ENCODE data around the gene CDK7. TPM values are rescaled to one million over a fixed set of nuclear protein-coding genes. Genes with fewer than 3 reads are reported as not detected.

Gene CDK7
- total RNA-seq, 1 experiment from 2014 or later: 44.4 TPM

DNA sequence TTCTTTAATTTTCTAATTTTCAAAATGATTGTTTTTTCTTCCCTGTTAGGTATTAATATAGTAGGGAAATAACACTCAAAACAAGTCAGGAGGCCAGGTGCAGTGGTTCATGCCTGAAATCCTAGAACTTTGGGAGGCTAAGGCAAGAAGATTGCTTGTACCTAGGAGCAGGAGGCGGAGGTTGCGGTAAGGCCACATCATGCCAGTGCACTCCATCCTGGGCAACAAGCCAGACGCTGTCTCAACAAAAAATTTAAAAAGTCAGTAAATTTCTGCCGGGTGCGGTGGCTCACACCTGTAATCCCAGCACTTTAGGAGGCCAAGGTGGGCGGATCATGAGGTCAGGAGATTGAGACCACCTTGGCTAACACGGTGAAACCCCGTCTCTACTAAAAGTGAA, 10.2 kb upstream of the CDK7 start:
- POLR2A ChIA-PET: no interaction called here
- in situ Hi-C loops (cut with HindIII; ENCODE audit: low pct_unique_long_range_greater_than_20kb, low sequenced_read_pairs): no loop called here
- CTCF ChIA-PET: interaction anchor here (0.7 kb wide), 1 partner anchor 35 kb away, joined by 6 read pairs; the partner anchor contains the start of gene CENPH
- DNase-seq (ENCODE audit: low read depth, low spot score) (no peak), ATAC-seq (no peak)
- Histone ChIP-seq H3K27me3 (ENCODE audit: control insufficient read depth, insufficient read depth, low read length) (no peaks in the 10 kb centered on the region), H3K4me3 (ENCODE audit: low read depth in 2 of 2, low read length in 2 of 2) (no peak overlapping the region), H3K4me1 (ENCODE audit: control insufficient read depth, insufficient read depth, low read length) (no peaks in the 10 kb centered on the region), H3K36me3 (ENCODE audit: control insufficient read depth, insufficient read depth, low read length) (peaks cover 8% of the 10 kb centered on the region), H3K9me3 (ENCODE audit: control insufficient read depth, insufficient read depth, low read depth, low read length) (no peaks in the 10 kb centered on the region), H3K27ac (ENCODE audit: low read length) (no peak overlapping the region)
- intact Hi-C loops (cut with micrococcal nuclease; ENCODE audit: unreplicated experiment): no loop called here
- no TSS peak for BruUV-seq (replicated peaks)
- TF ChIP-seq, protein P1, sequence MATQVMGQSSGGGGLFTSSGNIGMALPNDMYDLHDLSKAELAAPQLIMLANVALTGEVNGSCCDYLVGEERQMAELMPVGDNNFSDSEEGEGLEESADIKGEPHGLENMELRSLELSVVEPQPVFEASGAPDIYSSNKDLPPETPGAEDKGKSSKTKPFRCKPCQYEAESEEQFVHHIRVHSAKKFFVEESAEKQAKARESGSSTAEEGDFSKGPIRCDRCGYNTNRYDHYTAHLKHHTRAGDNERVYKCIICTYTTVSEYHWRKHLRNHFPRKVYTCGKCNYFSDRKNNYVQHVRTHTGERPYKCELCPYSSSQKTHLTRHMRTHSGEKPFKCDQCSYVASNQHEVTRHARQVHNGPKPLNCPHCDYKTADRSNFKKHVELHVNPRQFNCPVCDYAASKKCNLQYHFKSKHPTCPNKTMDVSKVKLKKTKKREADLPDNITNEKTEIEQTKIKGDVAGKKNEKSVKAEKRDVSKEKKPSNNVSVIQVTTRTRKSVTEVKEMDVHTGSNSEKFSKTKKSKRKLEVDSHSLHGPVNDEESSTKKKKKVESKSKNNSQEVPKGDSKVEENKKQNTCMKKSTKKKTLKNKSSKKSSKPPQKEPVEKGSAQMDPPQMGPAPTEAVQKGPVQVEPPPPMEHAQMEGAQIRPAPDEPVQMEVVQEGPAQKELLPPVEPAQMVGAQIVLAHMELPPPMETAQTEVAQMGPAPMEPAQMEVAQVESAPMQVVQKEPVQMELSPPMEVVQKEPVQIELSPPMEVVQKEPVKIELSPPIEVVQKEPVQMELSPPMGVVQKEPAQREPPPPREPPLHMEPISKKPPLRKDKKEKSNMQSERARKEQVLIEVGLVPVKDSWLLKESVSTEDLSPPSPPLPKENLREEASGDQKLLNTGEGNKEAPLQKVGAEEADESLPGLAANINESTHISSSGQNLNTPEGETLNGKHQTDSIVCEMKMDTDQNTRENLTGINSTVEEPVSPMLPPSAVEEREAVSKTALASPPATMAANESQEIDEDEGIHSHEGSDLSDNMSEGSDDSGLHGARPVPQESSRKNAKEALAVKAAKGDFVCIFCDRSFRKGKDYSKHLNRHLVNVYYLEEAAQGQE (IDR thresholded peaks at IDR 0.05; ENCODE audit: insufficient read depth in 1 of 2, low read depth in 2 of 2, low read length in 1 of 2): no peak
- TF ChIP-seq SIN3A (IDR thresholded peaks at IDR 0.05; ENCODE audit: borderline replicate concordance, insufficient read depth, low read depth, low read length) (no peak), POLR2AphosphoS5 (IDR thresholded peaks at IDR 0.05; ENCODE audit: low read depth, low read length) (no peak), TCF7L2 (IDR thresholded peaks at IDR 0.05; ENCODE audit: low read depth, low read length) (no peak)
- TF ChIP-seq, protein P2, sequence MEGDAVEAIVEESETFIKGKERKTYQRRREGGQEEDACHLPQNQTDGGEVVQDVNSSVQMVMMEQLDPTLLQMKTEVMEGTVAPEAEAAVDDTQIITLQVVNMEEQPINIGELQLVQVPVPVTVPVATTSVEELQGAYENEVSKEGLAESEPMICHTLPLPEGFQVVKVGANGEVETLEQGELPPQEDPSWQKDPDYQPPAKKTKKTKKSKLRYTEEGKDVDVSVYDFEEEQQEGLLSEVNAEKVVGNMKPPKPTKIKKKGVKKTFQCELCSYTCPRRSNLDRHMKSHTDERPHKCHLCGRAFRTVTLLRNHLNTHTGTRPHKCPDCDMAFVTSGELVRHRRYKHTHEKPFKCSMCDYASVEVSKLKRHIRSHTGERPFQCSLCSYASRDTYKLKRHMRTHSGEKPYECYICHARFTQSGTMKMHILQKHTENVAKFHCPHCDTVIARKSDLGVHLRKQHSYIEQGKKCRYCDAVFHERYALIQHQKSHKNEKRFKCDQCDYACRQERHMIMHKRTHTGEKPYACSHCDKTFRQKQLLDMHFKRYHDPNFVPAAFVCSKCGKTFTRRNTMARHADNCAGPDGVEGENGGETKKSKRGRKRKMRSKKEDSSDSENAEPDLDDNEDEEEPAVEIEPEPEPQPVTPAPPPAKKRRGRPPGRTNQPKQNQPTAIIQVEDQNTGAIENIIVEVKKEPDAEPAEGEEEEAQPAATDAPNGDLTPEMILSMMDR (IDR thresholded peaks at IDR 0.05): no peak

DNA sequence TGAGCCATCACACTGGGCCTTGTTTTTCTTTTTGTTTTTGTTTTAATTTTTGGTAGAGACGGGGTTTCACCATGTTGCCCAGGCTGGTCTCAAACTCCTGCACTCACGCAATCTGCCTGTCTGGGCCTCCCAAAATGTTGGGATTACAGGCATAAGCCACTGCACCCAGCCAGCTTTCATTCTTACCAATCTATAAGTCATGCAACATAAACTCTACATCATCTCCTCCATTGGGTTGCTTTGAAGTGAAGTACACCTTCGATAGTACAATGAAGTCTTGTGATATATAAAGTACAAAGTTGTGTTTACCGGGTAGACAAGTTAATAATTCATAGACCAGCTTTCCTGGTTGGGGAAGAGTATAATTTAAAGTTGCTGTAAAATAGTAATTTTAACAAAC, 8.8 kb upstream of the CDK7 start:
- no peak for ATAC-seq
- POLR2A ChIA-PET: interaction anchor here (0.5 kb wide), 1 partner anchor 370 kb away, joined by 3 read pairs; no protein-coding TSS in a partner anchor
- H3K36me3 ChIP-seq (ENCODE audit: control insufficient read depth, insufficient read depth, low read length): peaks cover 10% of the 10 kb centered on the region
- H3K27me3 ChIP-seq (ENCODE audit: control insufficient read depth, insufficient read depth, low read length): no peaks in the 10 kb centered on the region
- DNase-seq (ENCODE audit: low read depth, low spot score): no peak
- in situ Hi-C loops (cut with HindIII; ENCODE audit: low pct_unique_long_range_greater_than_20kb, low sequenced_read_pairs): no loop called here
- BruUV-seq (replicated peaks): no TSS peak
- H3K9me3 ChIP-seq (ENCODE audit: control insufficient read depth, insufficient read depth, low read depth, low read length): no peaks in the 10 kb centered on the region
- intact Hi-C loops (cut with micrococcal nuclease; ENCODE audit: unreplicated experiment): no loop called here
- H3K4me3 ChIP-seq (ENCODE audit: low read depth in 2 of 2, low read length in 2 of 2): no peak overlapping the region
- no peak overlapping the region for H3K27ac ChIP-seq (ENCODE audit: low read length)
- CTCF ChIA-PET: no interaction called here
- TF ChIP-seq TCF7L2 (IDR thresholded peaks at IDR 0.05; ENCODE audit: low read depth, low read length) (no peak), SIN3A (IDR thresholded peaks at IDR 0.05; ENCODE audit: borderline replicate concordance, insufficient read depth, low read depth, low read length) (no peak), POLR2AphosphoS5 (IDR thresholded peaks at IDR 0.05; ENCODE audit: low read depth, low read length) (no peak)
- TF ChIP-seq, protein P2 (IDR thresholded peaks at IDR 0.05): no peak
- no peaks in the 10 kb centered on the region for H3K4me1 ChIP-seq (ENCODE audit: control insufficient read depth, insufficient read depth, low read length)

Measured in Panc1 (cell line).